Gastroesophageal sphincter (tissue), 3 donors: ENCODE results near the gene CIAO3.
"Not testable (repeated sequence)": the region's sequence is repeated elsewhere in the genome, so short reads cannot be mapped to it uniquely, and the experiment has no call there.

Experiments
- CTCF ChIP-seq, 4 experiments: fragments of 200-600 bp in 2 of 4; fragments of 450-650 bp in 2 of 4; sonication (generic) in 1 of 4; IDR thresholded peaks; one replicate each; pipeline ENCODE4 v1.5.1; 2017 to 2019; ENCODE audit warnings: antibody characterized with exemption in 4 of 4, mild to moderate bottlenecking in 2 of 4, moderate library complexity in 2 of 4
- POLR2A ChIP-seq, 2 donors: fragments of 450-650 bp; IDR thresholded peaks; one replicate each; pipeline ENCODE4 v1.6.1; 2017; ENCODE audit warnings: antibody characterized with exemption in 2 of 2, mild to moderate bottlenecking in 2 of 2, moderate library complexity in 1 of 2
- POLR2AphosphoS5 ChIP-seq: sonication (generic); formaldehyde crosslinking; IDR thresholded peaks from one replicate; pipeline ENCODE4 v1.6.1; 2017; ENCODE audit warnings: antibody characterized with exemption

- not testable (repeated sequence) for TF ChIP-seq CTCF (IDR thresholded peaks at IDR 0.05); POLR2A (IDR thresholded peaks at IDR 0.05); POLR2AphosphoS5
Measured at GRCh38 chr16:754121-754607, 13.4 kb upstream of the CIAO3 start.
